PC-9 (cell line): Measurements from ENCODE around the gene MAP1LC3B2.

ENCODE experiments used
- EZH2 ChIP-seq: fragments of 200-600 bp; sonication (generic); IDR thresholded peaks from 2 replicates; pipeline ENCODE4 v1.8.0; 2017; ENCODE audit warnings: antibody characterized with exemption, low read depth
- TF ChIP-seq, protein P1 (sequence below): fragments of 200-600 bp; sonication (generic); conservative IDR thresholded peaks from 2 replicates; pipeline ENCODE4 v1.6.1; 2017; ENCODE audit warnings: mixed run types, antibody characterized with exemption, mild to moderate bottlenecking, moderate library complexity

DNA sequence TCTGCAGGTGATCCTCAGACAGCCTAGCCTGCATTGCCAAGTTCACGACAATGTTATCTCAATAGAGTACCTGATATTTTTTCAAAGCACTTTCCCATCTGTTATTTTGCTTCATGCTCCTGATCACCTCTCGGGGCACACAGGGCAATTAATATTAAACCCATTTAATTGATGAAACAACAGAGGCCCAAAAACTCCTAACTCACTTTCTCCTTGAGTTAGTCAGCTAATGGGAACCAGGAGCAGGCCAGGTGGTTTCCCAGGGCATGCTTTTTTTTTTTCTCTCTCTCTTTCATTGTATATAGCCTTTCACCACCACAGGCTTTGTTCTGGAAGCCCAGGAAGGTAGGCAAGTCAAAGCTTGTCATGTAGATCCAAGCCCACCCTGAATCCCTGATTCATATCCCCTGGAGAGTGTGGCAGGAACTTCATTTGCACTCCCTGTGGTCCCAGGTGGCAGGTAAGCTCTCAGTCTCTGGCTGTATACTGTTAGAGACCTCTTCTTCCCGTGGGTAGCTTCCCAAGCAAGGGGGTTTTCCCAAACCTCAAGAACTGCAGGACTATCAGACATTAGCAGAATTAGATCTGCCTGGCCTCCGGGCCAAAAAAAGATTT is 41.6 kb upstream of the MAP1LC3B2 start:
- TF ChIP-seq, protein P1, sequence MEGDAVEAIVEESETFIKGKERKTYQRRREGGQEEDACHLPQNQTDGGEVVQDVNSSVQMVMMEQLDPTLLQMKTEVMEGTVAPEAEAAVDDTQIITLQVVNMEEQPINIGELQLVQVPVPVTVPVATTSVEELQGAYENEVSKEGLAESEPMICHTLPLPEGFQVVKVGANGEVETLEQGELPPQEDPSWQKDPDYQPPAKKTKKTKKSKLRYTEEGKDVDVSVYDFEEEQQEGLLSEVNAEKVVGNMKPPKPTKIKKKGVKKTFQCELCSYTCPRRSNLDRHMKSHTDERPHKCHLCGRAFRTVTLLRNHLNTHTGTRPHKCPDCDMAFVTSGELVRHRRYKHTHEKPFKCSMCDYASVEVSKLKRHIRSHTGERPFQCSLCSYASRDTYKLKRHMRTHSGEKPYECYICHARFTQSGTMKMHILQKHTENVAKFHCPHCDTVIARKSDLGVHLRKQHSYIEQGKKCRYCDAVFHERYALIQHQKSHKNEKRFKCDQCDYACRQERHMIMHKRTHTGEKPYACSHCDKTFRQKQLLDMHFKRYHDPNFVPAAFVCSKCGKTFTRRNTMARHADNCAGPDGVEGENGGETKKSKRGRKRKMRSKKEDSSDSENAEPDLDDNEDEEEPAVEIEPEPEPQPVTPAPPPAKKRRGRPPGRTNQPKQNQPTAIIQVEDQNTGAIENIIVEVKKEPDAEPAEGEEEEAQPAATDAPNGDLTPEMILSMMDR, result no peak
- no peak for TF ChIP-seq EZH2
